Mucosa of rectum (tissue), 2 donors: ENCODE results near the gene COPE.

Source experiments
- H3K27ac ChIP-seq, 2 donors: one replicate each; pipeline ENCODE4 v1.7.0; 2013; ENCODE audit warnings: inconsistent platforms in 2 of 2, low read depth in 2 of 2, low read length in 2 of 2
- H3K27me3 ChIP-seq, 2 donors: one replicate each; pipeline ENCODE4 v1.7.0; 2013; ENCODE audit warnings: low read length in 2 of 2; ENCODE audit not compliant: control insufficient read depth in 2 of 2, insufficient read depth in 2 of 2
- H3K36me3 ChIP-seq, 2 donors: one replicate each; pipeline ENCODE4 v1.7.0; 2013; ENCODE audit warnings: low read length in 2 of 2; ENCODE audit not compliant: control insufficient read depth in 2 of 2, insufficient read depth in 2 of 2
- H3K4me1 ChIP-seq, 2 donors: one replicate each; pipeline ENCODE4 v1.7.0; 2013; ENCODE audit warnings: low read length in 2 of 2, mild to moderate bottlenecking in 1 of 2; ENCODE audit not compliant: control insufficient read depth in 2 of 2, insufficient read depth in 2 of 2
- H3K4me3 ChIP-seq, 2 donors: one replicate each; pipeline ENCODE4 v1.7.0; 2013; ENCODE audit warnings: low read length in 2 of 2
- H3K9ac ChIP-seq, 2 donors: one replicate each; pipeline ENCODE4 v1.7.0; 2013; ENCODE audit warnings: low read length in 2 of 2, low read depth in 1 of 2, mild to moderate bottlenecking in 1 of 2
- H3K9me3 ChIP-seq, 2 donors: one replicate each; pipeline ENCODE4 v1.7.0; 2013; ENCODE audit warnings: low read length in 2 of 2; ENCODE audit not compliant: control insufficient read depth in 2 of 2
- donor health status: healthy.
- donor health status: Normal muscosa, but diverticular disease.

Gene COPE

DNA sequence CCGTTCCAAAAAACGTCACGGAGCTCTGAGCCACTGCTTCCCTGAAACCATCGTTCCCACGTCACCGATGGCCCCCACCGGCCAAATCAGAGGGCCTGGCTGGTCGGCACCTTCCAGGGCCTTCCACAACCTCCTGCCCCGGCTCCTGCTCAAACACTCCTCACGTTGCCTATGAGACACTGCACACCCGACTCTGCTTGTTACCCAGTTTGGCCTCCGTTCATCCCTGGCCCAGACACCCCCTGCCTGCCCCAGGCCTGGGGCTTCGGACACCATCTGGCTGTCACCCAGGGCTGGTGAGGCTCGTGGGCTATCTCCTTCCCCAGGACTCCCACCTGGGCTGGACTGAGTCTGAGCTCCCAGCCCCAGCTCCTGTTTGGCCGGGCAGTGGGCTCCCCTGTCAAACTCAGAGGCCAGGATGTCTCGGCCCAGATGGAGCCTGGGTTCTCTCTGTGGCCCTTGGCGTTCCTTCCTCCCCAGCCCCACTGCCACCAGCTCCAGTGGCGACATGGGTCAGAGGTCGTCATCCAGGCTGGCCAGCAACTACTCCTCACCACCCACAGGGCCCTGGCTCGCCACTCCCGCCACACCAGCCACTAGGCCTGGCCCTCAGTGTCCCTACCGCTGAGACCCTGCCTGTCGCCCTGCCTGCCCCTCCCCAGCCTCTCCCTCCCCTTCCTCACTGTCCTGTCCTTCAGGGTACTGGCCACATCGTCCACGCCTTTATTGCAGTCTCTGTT, 41.0 kb downstream of the COPE start:
- Histone ChIP-seq H3K27me3 (no peaks in the 10 kb centered on the region), H3K9ac (no peak overlapping the region), H3K4me3 (no peak overlapping the region), H3K4me1 (peaks cover 5 to 6% of the 10 kb centered on the region in 2 donors), H3K36me3 (no peaks in the 10 kb centered on the region), H3K27ac (no peak overlapping the region), H3K9me3 (no peaks in the 10 kb centered on the region)

DNA sequence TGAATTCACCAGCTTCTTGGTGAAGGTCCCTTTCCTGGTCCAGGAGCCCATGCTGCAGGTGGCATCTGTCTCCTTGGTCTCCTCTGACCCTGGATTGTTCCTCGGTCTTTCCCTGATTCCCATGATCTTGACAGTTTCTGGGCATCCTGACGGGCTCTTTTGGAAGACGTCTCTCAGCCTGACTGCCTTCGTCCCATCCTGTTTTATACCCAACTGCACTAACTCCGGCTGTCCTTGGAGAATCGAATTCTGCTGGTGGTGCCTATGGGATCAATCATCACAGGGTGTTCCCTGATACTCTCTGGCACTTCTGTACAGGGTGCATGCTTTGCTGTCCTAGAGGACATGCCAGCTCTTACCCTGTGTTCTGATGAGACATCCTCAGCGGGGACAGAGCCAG, 42.3 kb downstream of the COPE start:
- H3K27me3 ChIP-seq, result no peaks in the 10 kb centered on the region
- no peaks in the 10 kb centered on the region for H3K36me3 ChIP-seq
- H3K9me3 ChIP-seq, result no peaks in the 10 kb centered on the region
- H3K9ac ChIP-seq, result no peak overlapping the region
- no peak overlapping the region for H3K4me3 ChIP-seq
- no peak overlapping the region for H3K27ac ChIP-seq
- peaks cover 5 to 6% of the 10 kb centered on the region in 2 donors for H3K4me1 ChIP-seq

DNA sequence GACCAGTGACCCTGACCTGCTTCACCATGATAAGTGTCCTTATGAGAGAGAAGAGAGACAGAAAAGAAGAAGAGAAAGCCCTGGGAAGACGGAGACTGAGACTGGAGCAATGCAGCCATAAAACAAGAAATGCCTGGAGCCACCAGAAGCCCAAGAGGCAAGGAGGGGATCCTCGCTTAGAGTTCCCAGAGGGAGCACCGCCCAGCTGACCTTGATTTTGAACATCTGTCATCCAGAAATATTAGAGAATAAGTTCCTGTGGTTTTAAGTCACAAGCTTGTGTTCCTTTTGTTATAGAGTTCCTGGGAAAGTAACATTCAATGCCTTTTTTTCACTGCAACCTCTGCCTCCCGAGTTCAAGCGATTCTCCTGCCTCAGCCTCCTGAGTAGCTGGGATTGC, 43.5 kb downstream of the COPE start:
- Histone ChIP-seq H3K36me3 (no peaks in the 10 kb centered on the region), H3K4me1 (peaks cover 5 to 6% of the 10 kb centered on the region in 2 donors), H3K27me3 (no peaks in the 10 kb centered on the region), H3K9me3 (no peaks in the 10 kb centered on the region), H3K9ac (no peak overlapping the region), H3K4me3 (no peak overlapping the region), H3K27ac (no peak overlapping the region)

DNA sequence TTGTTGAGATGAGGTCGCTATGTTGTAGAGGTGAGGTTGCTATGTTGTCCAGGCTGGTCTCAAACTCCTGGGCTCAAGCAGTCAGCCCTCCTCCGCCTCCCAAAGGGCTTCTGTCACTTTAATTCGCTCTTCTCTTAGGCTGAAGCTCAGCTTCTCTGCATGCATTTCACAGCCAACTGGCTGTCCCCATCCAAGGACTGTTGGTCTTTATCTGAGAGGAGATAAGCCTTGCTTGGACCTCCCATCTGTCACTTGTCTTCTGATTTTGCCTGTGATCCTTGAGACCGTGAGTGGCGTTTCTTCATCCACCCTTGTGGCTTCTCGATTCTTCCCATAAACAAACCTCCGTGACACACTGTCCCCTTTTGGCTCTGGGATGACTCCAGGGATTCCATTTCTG, 47.6 kb downstream of the COPE start:
- H3K27me3 ChIP-seq, result no peaks in the 10 kb centered on the region
- H3K4me3 ChIP-seq, result no peak overlapping the region
- H3K9me3 ChIP-seq, result no peaks in the 10 kb centered on the region
- H3K27ac ChIP-seq, result no peak overlapping the region
- H3K36me3 ChIP-seq, result peaks cover 14 to 15% of the 10 kb centered on the region in 2 donors
- no peaks in the 10 kb centered on the region for H3K4me1 ChIP-seq
- H3K9ac ChIP-seq, result no peak overlapping the region

DNA sequence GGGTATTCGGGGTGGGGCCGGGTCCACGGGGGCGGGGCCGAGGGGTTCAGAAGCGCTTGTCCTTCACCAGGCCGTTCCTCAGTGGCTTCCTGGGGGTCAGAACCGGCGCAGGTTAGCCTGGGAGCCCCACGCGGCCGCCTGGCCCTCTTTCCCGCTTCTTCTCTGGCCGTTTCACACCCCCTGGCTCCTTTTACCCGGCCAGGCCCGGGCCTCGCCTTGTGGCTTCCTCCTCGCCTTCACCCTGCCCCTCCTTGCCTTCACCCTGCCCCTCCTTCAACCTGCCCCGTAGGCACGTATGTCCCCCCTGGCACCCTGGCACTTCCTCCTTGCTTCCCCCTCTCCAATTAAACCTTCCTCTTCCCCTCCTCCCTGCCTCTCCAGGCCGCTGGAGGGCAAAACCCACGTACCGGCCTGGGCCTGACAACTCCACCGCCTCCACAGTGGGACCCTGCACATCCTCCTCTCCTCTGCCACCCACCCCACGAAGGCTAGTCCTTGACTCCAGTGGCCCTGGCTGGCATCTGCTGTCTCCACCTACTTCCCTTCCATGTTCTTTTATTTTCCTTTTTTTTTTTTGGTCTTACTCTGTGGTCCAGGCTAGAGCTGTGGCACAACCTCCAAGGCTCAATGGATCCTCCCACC, 48.5 kb downstream of the COPE start:
- H3K27me3 ChIP-seq, result no peaks in the 10 kb centered on the region
- no peak overlapping the region for H3K27ac ChIP-seq
- H3K9ac ChIP-seq, result no peak overlapping the region
- H3K9me3 ChIP-seq, result no peaks in the 10 kb centered on the region
- H3K36me3 ChIP-seq, result peaks cover 20 to 22% of the 10 kb centered on the region in 2 donors
- no peaks in the 10 kb centered on the region for H3K4me1 ChIP-seq
- no peak overlapping the region for H3K4me3 ChIP-seq

DNA sequence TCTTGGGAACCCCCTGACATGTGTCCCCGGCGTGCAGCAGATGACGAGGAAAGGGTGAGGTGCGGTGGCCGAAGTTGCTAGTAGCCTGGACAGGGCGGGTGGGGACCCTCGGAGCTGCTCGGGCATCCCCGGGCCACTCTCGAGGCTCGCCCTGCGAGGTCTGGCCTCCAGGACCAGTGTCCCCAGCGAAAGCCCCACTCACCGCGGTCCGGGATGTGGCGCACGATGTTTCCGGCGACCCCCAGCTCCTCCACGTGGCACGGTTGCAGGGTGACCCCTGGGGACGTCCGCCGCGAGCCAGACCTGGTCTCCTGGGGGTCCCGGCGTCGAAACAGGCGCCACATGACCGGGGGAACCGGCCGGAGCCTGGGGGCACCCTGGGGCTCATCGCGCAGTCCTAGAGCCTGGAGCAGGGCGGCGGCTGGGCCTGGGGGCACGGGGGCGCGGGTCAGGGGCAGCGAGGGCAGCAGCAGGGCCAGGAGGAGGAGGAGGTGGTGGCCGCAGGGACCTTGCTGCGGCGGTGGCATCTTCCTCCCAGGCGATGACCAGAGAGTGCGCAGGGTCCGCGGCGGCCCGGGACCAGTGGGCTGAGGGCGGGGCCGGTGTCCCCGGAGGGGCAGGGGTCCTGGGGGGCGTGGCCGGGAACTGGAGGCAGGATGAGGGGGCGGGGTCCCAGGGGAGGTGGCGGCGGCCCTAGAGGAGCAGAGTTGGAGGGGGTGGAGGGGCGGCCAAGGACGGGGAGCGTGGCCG, 49.2 kb downstream of the COPE start:
- Histone ChIP-seq H3K27ac (no peak overlapping the region), H3K9me3 (no peaks in the 10 kb centered on the region), H3K9ac (no peak overlapping the region), H3K27me3 (no peaks in the 10 kb centered on the region), H3K4me1 (no peaks in the 10 kb centered on the region), H3K36me3 (peaks cover 26 to 29% of the 10 kb centered on the region in 2 donors), H3K4me3 (no peak overlapping the region)

DNA sequence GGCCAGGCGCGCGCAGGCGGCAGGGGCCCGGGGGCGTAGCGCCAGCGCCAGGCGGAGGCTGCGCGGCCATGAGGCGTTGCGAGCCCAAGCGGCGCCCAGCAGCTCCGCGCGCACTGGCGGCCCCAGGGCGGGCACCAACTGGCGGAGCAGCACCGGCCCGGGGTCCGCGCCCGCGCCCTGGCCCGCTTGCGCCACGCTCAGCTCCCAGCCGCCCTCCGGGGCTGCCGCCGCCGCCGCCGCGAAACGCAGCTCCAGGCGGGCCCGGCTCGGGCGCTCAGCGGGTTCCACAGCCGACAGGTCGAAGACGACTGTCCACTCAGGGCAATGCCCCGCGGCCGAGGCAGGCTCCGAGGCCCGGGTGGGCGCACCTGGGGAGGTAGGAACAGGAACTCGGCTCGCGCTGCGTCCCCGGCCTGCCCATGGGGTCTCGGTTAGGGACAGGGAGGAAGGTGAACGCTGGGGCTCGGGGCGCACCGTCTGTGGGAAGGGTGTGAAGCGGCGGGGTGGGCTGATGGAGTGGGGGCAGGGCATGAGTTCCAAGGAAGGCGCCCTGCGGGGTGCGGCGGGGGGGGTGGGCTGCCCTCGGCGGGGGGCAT, 50.1 kb downstream of the COPE start:
- Histone ChIP-seq H3K9me3 (no peaks in the 10 kb centered on the region), H3K36me3 (peaks cover 27 to 33% of the 10 kb centered on the region in 2 donors), H3K9ac (no peak overlapping the region), H3K4me1 (no peaks in the 10 kb centered on the region), H3K4me3 (no peak overlapping the region), H3K27ac (no peak overlapping the region), H3K27me3 (no peaks in the 10 kb centered on the region)

DNA sequence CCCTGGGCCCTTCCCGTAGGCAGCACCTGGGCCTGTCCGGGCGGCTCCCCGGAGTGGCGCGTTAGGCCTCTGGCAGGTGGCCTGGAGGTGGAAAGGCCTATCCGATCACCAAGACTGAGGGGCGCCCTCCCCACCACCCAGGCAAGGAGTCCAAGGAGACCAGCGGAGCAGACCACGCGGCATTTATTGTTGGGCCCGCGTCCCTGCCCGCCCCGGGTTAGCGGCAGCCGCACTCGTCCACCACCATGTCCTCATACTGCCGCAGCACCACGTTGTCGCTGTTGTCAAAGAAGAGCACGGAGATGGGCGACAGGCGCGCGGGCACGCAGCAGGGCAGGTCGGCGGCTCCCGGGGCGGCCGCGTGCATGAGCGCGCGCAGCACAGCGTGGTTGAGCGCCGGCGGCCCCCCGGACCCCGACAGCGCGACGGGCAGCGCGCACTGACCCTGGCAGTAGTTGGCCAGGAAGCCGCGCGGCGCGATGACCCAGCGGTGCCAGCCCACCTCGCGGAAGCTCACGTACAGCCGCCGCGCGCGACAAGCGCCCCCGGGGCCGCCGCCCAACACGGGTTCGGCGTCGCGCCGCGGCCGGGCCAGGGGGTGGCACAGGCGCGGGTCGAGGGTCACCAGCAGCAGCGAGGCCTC, 50.7 kb downstream of the COPE start:
- H3K27me3 ChIP-seq, result no peaks in the 10 kb centered on the region
- H3K4me1 ChIP-seq, result no peaks in the 10 kb centered on the region
- H3K9ac ChIP-seq, result no peak overlapping the region
- H3K36me3 ChIP-seq, result peaks cover 33 to 39% of the 10 kb centered on the region in 2 donors
- H3K27ac ChIP-seq, result no peak overlapping the region
- no peak overlapping the region for H3K4me3 ChIP-seq
- no peaks in the 10 kb centered on the region for H3K9me3 ChIP-seq

DNA sequence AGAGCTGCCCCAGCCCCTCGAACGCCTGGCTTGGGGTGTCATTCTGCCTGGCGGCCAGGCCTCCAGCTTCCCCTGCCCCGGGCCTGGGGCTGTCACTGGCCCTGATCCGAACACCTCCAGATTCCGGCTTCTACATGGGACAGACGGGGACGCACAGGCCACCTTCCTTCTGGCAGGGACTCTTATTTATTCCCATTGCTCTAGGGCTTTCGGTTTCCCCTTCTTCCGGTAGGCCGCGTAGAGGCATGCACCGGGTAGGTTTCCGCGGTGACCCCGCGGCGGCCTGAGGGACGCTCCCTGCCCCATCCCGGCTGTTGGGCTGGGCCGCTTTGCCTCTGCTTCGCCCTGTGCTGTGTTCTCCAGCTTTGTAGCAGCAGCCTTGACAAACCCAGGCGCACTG, 51.4 kb downstream of the COPE start:
- H3K9ac ChIP-seq, result no peak overlapping the region
- H3K27ac ChIP-seq, result no peak overlapping the region
- H3K36me3 ChIP-seq, result peaks cover 40 to 47% of the 10 kb centered on the region in 2 donors
- no peaks in the 10 kb centered on the region for H3K9me3 ChIP-seq
- no peaks in the 10 kb centered on the region for H3K4me1 ChIP-seq
- H3K4me3 ChIP-seq, result no peak overlapping the region
- no peaks in the 10 kb centered on the region for H3K27me3 ChIP-seq
